GM12891 (cell line): ENCODE data around the gene ZNF616.

ENCODE experiments used
- DNase-seq: peaks from one replicate; pipeline ENCODE4 v3.0.0; 2011; ENCODE audit warnings: low spot score; ENCODE audit not compliant: insufficient read length
- FAIRE-seq: peaks from 2 replicates; lab custom pipeline; 2011; peaks lifted over from hg19 to GRCh38; lab: Jason Lieb, UNC
- PAX5 ChIP-seq: IDR thresholded peaks from 2 replicates; pipeline ENCODE4 v1.6.1; 2011; ENCODE audit warnings: low read length, moderate library complexity, mild to moderate bottlenecking; ENCODE audit not compliant: insufficient read depth, severe bottlenecking
- POLR2A ChIP-seq: IDR thresholded peaks from 2 replicates; pipeline ENCODE4 v1.6.1; 2011; ENCODE audit warnings: low read depth, low read length, control low read depth
- POLR2AphosphoS5 ChIP-seq: IDR thresholded peaks from 2 replicates; pipeline ENCODE4 v1.6.1; 2011; ENCODE audit warnings: low read depth, low read length, control low read depth
- POU2F2 ChIP-seq: IDR thresholded peaks from 2 replicates; pipeline ENCODE4 v1.6.1; 2011; ENCODE audit warnings: low read depth, mild to moderate bottlenecking, control low read depth, low read length, moderate library complexity
- SPI1 ChIP-seq: IDR thresholded peaks from 2 replicates; pipeline ENCODE4 v1.6.1; 2011; ENCODE audit warnings: low read depth, low read length, control low read depth
- TAF1 ChIP-seq: IDR thresholded peaks from 2 replicates; pipeline ENCODE4 v1.6.1; 2011; ENCODE audit warnings: low read depth, low read length, control low read depth

ZNF616 gene

DNA sequence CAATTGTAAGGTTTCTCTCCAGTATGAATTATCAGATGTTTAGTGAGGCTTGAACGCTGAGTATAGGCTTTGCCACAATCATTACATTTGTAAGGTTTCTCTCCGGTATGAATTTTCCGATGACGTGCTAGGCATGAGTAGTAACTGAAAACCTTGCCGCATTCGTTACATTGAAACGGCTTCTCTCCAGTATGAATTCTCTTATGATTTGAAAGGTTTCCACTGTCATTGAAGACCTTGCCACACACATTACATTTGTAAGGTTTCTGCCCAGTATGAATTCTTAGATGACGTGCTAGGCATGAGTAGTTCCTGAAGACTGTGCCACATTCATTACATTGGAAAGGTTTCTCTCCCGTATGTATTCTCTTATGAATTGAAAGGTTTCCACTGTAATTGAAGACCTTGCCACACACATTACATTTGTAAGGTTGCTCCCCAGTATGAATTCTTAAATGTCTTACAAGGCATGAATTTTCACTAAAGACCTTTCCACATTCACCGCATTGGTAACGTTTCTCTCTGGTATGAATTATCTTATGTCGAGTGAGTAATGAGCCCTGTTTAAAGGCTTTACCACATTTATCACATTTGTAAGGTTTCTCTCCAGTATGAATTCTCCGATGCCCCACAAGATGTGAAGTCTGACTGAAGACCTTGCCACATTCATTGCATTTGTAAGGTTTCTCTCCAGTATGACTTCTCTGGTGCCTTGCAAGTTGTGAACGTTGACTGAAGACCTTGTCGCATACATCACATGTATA is 16.0 kb upstream of the ZNF616 start:
- TF ChIP-seq PAX5 (no peak), POU2F2 (no peak), TAF1 (no peak), POLR2A (no peak), SPI1 (no peak), POLR2AphosphoS5 (no peak)
- no peak for DNase-seq
- FAIRE-seq, result no peak

DNA sequence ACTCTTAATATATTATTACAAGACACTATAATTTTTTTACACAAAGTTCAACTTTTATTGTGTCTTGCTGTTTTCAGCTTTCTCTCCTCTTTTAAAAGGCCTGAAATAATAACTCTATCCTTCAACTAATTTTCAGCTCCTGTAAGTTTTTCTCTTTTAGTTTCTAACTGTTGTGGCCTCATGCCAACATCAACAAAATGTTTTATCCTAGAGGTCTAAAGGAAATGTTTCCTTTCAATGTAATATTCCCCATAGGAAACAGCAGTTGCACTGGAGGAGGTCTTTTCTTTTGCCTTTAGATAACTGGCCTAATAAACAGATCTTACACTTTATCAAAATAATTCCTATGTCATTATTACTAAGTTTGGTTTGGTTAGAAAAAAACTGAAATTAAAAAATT is 8.5 kb upstream of the ZNF616 start:
- no peak for DNase-seq
- no peak for FAIRE-seq
- no peak for TF ChIP-seq POLR2A
- TF ChIP-seq TAF1, result no peak
- TF ChIP-seq POLR2AphosphoS5, result no peak
- TF ChIP-seq POU2F2, result no peak
- TF ChIP-seq SPI1, result no peak
- TF ChIP-seq PAX5, result no peak

DNA sequence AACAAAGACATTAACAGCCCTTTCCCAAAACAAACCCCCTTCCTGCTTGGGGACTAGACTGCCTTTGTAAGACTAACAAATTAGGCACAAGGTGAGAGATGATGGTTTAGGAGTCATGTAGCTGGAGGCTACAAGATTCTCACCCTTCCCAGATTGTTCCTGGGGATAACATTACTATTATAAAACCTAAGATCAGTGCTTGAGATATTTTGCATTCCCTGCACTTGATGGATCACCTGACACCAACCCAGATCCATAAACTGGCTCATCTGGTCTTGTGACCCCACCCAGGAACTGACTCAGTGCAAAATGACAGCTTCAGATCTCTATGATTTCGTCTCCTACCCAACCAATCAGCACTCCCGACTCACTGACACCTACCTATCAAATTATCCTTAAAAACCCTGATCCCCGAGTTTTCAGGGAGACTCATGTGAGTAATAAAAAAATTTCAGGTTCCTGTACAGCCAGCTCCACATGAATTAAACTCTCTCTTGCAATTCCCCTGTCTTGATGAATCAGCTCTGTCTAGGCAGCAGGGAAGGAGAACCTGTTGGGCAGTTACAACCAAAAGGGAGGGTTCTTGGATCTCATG is 2.4 kb upstream of the ZNF616 start:
- FAIRE-seq, result no peak
- TF ChIP-seq TAF1 (no peak), SPI1 (no peak), POLR2A (no peak), PAX5 (no peak), POU2F2 (no peak), POLR2AphosphoS5 (no peak)
- DNase-seq, result no peak

DNA sequence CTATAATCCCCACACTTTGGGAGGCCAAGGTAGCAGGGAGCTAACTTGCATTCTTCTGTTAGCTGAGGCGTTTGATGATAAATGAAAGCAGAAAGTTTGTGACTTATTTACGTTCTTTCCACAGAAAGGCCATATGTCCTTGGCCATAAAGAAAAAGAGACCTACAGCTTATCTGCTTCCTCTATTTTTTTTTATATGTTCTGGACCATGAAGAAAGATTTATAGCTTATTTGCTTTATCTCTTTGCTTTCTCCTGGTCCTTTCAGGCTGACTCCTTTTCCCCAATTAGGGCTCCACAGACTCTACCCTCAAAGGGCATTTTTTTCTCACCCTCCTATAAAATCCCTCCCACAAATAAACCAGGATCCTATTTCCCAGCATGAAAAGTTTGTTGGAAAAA is 1.5 kb upstream of the ZNF616 start:
- no peak for FAIRE-seq

DNA sequence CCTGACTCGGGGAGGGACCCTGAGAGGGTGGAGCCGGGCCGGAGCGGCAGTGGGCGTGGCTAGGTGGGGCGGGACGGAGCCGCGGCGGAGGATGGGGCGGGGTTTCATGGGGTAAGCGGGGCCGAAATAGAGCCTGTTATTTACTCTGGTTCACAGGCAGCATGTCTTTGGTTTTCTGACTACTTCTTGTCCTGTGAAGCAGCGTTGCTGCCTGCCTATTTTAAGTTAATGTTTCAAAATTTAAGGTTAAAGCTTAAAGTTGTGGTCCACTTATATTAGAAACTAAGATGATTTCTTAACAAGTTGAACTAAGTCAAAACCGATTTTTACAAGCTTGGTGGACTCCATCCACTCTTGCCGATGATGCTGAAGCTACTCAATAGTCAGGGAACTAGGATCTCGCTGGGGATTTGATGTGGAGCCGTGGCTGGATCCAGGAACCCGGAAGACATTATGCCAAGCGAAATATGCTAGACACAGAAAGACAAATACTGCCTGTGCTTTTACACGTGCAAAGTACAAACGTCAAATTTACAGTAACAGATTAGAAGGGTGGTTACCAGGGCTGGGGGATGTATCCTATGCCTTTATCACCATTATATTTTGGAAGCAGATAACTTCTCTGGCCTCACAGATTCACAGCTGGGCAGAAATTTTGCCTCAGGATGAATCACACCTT is 433 bp upstream of the ZNF616 start:
- FAIRE-seq (no peak), DNase-seq (no peak)
- TF ChIP-seq TAF1 (no peak), POLR2AphosphoS5 (no peak), POLR2A (no peak), POU2F2 (no peak), PAX5 (no peak), SPI1 (no peak)

More for the DNA sequence above, 1.5 kb upstream of the ZNF616 start:
- no peak for DNase-seq
- TF ChIP-seq POLR2A, result no peak
- TF ChIP-seq TAF1, result no peak
- no peak for TF ChIP-seq PAX5
- no peak for TF ChIP-seq POU2F2
- no peak for TF ChIP-seq POLR2AphosphoS5
- TF ChIP-seq SPI1, result no peak

DNA sequence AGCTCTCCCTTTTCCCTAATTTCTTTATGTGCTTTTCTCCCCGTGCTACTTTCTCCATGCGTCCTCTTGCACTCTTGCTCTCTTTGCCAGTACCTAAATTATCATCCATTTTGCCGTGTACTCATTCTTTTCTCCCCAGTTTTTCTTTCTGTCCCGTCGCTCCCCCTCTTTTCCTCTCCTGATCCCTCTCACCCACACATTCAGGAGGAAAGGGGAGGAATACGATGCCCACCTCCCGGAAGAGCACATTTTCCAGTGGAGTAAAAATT is 821 bp downstream of the ZNF616 start:
- DNase-seq (no peak), FAIRE-seq (no peak)
- TF ChIP-seq SPI1 (no peak), POU2F2 (no peak), PAX5 (no peak), TAF1 (no peak), POLR2A (no peak), POLR2AphosphoS5 (no peak)

DNA sequence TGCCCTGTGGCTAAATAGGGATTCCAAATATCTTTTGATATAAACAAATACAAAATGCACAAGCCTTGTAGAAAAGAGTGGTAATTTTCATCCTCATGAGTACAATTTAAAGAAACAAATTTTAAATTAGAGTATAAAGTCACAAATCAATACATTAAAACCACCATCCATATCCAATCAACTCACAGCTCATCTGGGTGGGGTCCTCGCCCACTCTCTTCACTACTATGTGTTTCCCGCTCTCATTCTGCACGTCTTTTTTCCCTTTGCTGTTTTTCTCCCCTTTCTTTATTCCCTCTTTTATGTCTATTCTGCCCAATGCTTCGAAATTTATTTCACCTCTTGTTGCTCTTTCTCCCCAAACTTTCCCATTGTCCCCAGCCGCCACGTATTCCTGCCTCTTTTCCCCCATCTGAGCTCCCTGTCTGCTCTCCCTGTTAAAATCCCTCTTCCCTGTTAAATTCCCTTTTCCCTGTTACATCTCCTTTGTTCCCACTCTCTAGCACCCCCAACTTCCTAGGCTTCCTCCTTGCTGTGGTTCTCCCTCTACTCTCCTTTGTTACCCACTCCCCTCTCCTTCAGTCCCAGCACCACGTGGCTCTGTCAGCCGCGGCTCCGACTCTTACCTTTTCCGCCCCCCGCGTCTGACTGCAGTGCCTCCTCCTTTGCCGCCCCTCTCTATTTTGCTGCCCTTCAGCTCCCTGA is 1.3 kb downstream of the ZNF616 start:
- peak; percentile 13 for DNase-seq
- FAIRE-seq, result no peak
- no peak for TF ChIP-seq SPI1
- TF ChIP-seq POU2F2, result no peak
- TF ChIP-seq POLR2AphosphoS5, result no peak
- no peak for TF ChIP-seq PAX5
- no peak for TF ChIP-seq TAF1
- no peak for TF ChIP-seq POLR2A

DNA sequence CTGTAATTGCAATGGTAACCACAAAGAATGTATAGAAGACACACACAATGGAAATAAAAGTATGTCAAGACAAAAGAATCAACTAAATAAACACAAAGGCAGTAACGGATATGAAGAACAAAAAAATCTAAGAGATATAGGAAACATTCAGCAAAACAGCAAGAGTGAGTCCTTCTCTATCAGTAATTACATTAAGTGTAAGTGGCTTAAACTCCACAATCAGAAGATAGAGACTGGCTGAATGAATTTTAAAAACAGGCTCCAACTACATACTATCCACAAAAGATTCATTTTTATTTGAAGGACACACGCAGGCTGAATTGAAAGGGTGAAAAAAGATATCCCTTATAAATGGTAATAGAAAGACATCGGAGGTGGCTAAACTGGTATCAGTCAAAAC is 19.5 kb downstream of the ZNF616 start:
- TF ChIP-seq POLR2A, result no peak
- TF ChIP-seq POU2F2, result no peak
- TF ChIP-seq PAX5, result no peak
- no peak for TF ChIP-seq POLR2AphosphoS5
- TF ChIP-seq SPI1, result no peak
- no peak for TF ChIP-seq TAF1
- FAIRE-seq (no peak), DNase-seq (no peak)

DNA sequence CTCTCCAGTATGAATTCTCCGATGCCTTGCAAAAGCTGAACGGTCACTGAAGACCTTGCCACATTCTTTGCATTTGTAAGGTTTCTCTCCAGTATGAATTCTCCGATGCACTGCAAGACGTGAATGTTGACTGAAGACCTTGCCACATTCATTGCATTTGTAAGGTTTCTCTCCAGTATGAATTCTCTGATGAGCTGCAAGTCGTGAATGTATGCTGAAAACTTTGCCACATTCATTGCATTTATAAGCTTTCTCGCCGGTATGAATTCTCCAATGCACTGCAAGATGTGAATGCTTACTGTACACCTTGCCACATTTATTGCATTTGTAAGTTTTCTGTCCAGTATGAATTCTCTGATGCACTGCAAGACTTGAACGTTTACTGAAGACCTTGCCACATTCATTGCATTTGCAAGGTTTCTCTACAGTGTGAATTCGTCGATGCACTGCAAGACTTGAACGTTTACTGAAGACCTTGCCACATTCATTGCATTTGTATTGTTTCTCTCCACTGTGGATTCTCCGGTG is 24.1 kb downstream of the ZNF616 start:
- DNase-seq (no peak), FAIRE-seq (no peak)
- no peak for TF ChIP-seq POLR2AphosphoS5
- TF ChIP-seq POLR2A, result no peak
- no peak for TF ChIP-seq POU2F2
- TF ChIP-seq TAF1, result no peak
- TF ChIP-seq SPI1, result no peak
- no peak for TF ChIP-seq PAX5

DNA sequence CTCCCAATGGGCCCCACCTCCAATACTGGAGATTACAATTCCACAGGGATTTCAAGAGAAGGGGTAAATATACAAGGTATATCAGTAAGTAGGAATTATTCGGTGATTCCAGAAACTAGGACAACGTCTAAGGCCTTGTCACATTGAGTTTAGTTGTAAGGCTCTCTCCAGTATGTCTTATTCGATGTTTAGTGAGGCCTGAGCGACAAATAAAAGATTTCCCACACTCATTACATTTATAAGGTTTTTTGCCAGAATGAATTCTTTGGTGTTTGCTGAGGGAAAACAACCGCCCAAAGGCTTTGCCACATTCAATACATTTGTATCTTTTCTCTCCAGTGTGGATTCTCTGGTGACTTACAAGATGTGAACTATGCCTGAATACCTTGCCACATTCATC is 25.0 kb downstream of the ZNF616 start:
- TF ChIP-seq SPI1, result no peak
- TF ChIP-seq POLR2AphosphoS5, result no peak
- no peak for TF ChIP-seq TAF1
- TF ChIP-seq POU2F2, result no peak
- TF ChIP-seq PAX5, result no peak
- FAIRE-seq (no peak), DNase-seq (no peak)
